ENCODE data around the gene GBP2.

GRCh38 chr1:89130716-89131115 lies 4.8 kb upstream of the GBP2 start:
- TF ChIP-seq, protein P1, sequence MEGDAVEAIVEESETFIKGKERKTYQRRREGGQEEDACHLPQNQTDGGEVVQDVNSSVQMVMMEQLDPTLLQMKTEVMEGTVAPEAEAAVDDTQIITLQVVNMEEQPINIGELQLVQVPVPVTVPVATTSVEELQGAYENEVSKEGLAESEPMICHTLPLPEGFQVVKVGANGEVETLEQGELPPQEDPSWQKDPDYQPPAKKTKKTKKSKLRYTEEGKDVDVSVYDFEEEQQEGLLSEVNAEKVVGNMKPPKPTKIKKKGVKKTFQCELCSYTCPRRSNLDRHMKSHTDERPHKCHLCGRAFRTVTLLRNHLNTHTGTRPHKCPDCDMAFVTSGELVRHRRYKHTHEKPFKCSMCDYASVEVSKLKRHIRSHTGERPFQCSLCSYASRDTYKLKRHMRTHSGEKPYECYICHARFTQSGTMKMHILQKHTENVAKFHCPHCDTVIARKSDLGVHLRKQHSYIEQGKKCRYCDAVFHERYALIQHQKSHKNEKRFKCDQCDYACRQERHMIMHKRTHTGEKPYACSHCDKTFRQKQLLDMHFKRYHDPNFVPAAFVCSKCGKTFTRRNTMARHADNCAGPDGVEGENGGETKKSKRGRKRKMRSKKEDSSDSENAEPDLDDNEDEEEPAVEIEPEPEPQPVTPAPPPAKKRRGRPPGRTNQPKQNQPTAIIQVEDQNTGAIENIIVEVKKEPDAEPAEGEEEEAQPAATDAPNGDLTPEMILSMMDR (IDR thresholded peaks at IDR 0.05; ENCODE audit: insufficient read depth, low read length, poor library complexity, severe bottlenecking), result no peak
- TF ChIP-seq EZH2phosphoT487 (conservative IDR thresholded peaks at IDR 0.05; ENCODE audit: low read length), result no peak

Data from SU-DHL-6 (cell line).